H1 (cell line): ENCODE results near the gene EPHB3. TPM values are rescaled to one million over a fixed set of nuclear protein-coding genes. Genes with fewer than 3 reads are reported as not detected.

Experiments
- CTBP2 ChIP-seq: IDR thresholded peaks from 2 replicates; pipeline ENCODE4 v1.7.0; 2011; ENCODE audit warnings: borderline replicate concordance, mild to moderate bottlenecking, moderate library complexity, mixed read lengths, low read length; ENCODE audit not compliant: insufficient read depth, insufficient read length
- EZH2 ChIP-seq: fragments of 200-600 bp; sonication (generic); IDR thresholded peaks from 2 replicates; pipeline ENCODE4 v1.7.1; 2012; ENCODE audit warnings: low read depth, mild to moderate bottlenecking, moderate library complexity, low read length, inconsistent platforms; ENCODE audit not compliant: severe bottlenecking
- SP1 ChIP-seq: IDR thresholded peaks from 2 replicates; pipeline ENCODE4 v1.6.1; 2011; ENCODE audit warnings: low read depth, low read length
- polyA plus RNA-seq, 7 experiments: library from polyadenylated mRNA; depleted of rRNA in 3 of 7; stranded (reverse) in 5 of 7; unstranded in 2 of 7; fragments of >200 nt in 5 of 7; fragments of 200-250 nt in 2 of 7; gene quantifications; 1 replicate in 5 of 7; 2 replicates in 1 of 7; 4 replicates in 1 of 7; pipeline versions ENCODE4 v1.2.1 to v1.2.3, GENCODE V29; 2011 to 2013; ENCODE audit warnings: missing spikeins in 2 of 7, mixed read lengths in 2 of 7
- total RNA-seq: library from RNA; stranded (reverse); fragmentation: NEBNext Ultra II Directional; extraction: Animal tissue kit (Norgen Biotek cat#: 25700); gene quantifications from 2 replicates; pipeline ENCODE4 v1.2.1, GENCODE V29; 2021
- TF ChIP-seq, protein P1 (sequence below): fragments of 300-600 bp; sonication (generic); IDR thresholded peaks from 2 replicates; pipeline ENCODE4 v1.7.1; 2012; ENCODE audit warnings: low read length, moderate library complexity, mild to moderate bottlenecking, inconsistent platforms; ENCODE audit not compliant: insufficient replicate concordance

EPHB3 gene
- total and polyA plus RNA-seq, 2 of the 8 experiments (the other 6 are each of a cell fraction or from before 2014, with no cell fraction given): 0.41 to 0.91 TPM

DNA sequence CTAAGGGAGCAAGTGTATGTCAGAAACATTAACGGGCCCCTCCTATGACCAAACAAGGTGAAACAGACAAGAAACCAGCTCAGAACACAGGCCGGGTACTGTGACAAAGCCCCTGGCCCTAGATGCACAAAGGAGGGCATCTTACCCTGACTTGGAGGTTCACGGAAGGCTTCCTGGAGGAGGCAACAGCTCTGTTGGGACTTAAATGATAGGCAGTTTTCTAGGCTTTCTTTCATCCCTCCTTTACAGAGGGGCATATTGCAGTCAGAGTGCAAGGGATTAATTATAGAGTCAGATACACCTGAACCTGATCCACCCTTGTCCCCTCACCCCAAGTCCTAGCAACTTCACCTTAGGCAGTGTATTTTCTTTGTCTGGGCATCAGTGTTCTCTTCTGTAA, 8.4 kb downstream of the EPHB3 start (continued):
- TF ChIP-seq, protein P1, sequence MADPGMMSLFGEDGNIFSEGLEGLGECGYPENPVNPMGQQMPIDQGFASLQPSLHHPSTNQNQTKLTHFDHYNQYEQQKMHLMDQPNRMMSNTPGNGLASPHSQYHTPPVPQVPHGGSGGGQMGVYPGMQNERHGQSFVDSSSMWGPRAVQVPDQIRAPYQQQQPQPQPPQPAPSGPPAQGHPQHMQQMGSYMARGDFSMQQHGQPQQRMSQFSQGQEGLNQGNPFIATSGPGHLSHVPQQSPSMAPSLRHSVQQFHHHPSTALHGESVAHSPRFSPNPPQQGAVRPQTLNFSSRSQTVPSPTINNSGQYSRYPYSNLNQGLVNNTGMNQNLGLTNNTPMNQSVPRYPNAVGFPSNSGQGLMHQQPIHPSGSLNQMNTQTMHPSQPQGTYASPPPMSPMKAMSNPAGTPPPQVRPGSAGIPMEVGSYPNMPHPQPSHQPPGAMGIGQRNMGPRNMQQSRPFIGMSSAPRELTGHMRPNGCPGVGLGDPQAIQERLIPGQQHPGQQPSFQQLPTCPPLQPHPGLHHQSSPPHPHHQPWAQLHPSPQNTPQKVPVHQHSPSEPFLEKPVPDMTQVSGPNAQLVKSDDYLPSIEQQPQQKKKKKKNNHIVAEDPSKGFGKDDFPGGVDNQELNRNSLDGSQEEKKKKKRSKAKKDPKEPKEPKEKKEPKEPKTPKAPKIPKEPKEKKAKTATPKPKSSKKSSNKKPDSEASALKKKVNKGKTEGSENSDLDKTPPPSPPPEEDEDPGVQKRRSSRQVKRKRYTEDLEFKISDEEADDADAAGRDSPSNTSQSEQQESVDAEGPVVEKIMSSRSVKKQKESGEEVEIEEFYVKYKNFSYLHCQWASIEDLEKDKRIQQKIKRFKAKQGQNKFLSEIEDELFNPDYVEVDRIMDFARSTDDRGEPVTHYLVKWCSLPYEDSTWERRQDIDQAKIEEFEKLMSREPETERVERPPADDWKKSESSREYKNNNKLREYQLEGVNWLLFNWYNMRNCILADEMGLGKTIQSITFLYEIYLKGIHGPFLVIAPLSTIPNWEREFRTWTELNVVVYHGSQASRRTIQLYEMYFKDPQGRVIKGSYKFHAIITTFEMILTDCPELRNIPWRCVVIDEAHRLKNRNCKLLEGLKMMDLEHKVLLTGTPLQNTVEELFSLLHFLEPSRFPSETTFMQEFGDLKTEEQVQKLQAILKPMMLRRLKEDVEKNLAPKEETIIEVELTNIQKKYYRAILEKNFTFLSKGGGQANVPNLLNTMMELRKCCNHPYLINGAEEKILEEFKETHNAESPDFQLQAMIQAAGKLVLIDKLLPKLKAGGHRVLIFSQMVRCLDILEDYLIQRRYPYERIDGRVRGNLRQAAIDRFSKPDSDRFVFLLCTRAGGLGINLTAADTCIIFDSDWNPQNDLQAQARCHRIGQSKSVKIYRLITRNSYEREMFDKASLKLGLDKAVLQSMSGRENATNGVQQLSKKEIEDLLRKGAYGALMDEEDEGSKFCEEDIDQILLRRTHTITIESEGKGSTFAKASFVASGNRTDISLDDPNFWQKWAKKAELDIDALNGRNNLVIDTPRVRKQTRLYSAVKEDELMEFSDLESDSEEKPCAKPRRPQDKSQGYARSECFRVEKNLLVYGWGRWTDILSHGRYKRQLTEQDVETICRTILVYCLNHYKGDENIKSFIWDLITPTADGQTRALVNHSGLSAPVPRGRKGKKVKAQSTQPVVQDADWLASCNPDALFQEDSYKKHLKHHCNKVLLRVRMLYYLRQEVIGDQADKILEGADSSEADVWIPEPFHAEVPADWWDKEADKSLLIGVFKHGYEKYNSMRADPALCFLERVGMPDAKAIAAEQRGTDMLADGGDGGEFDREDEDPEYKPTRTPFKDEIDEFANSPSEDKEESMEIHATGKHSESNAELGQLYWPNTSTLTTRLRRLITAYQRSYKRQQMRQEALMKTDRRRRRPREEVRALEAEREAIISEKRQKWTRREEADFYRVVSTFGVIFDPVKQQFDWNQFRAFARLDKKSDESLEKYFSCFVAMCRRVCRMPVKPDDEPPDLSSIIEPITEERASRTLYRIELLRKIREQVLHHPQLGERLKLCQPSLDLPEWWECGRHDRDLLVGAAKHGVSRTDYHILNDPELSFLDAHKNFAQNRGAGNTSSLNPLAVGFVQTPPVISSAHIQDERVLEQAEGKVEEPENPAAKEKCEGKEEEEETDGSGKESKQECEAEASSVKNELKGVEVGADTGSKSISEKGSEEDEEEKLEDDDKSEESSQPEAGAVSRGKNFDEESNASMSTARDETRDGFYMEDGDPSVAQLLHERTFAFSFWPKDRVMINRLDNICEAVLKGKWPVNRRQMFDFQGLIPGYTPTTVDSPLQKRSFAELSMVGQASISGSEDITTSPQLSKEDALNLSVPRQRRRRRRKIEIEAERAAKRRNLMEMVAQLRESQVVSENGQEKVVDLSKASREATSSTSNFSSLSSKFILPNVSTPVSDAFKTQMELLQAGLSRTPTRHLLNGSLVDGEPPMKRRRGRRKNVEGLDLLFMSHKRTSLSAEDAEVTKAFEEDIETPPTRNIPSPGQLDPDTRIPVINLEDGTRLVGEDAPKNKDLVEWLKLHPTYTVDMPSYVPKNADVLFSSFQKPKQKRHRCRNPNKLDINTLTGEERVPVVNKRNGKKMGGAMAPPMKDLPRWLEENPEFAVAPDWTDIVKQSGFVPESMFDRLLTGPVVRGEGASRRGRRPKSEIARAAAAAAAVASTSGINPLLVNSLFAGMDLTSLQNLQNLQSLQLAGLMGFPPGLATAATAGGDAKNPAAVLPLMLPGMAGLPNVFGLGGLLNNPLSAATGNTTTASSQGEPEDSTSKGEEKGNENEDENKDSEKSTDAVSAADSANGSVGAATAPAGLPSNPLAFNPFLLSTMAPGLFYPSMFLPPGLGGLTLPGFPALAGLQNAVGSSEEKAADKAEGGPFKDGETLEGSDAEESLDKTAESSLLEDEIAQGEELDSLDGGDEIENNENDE: no peak
- TF ChIP-seq SP1 (no peak), CTBP2 (no peak), EZH2 (no peak)
